Activated T-helper 2 cell treated with anti-CD3 and anti-CD28 coated beads, Interferon-gamma antibody, Interleukin-2, Interleukin-4, amounts not matched to agents 10 μg/mL and 5 μg/mL and 100 μg/mL, durations not matched to agents 14 hours and 24 hours and 36 hours (primary cell): ENCODE measurements around the gene RER1. TPM values are rescaled to one million over a fixed set of nuclear protein-coding genes. Genes with fewer than 3 reads are reported as not detected.

ENCODE experiments used
- DNase-seq: peaks from one replicate; pipeline ENCODE4 v3.0.0; 2021; ENCODE audit warnings: low spot score
- H3K27ac Mint-ChIP-seq: one replicate; pipeline ENCODE4 v1.8.0; 2021; ENCODE audit warnings: mixed read lengths
- H3K27me3 Mint-ChIP-seq: one replicate; pipeline ENCODE4 v1.8.0; 2021; ENCODE audit warnings: low read depth, mixed read lengths
- H3K36me3 Mint-ChIP-seq: one replicate; pipeline ENCODE4 v1.8.0; 2021; ENCODE audit warnings: low read depth, mixed read lengths
- H3K4me1 Mint-ChIP-seq: one replicate; pipeline ENCODE4 v1.8.0; 2021; ENCODE audit warnings: low read depth, mixed read lengths
- H3K4me3 Mint-ChIP-seq: one replicate; pipeline ENCODE4 v1.8.0; 2021; ENCODE audit warnings: low read depth, mild to moderate bottlenecking, moderate library complexity, mixed read lengths
- H3K9me3 Mint-ChIP-seq: one replicate; pipeline ENCODE4 v1.8.0; 2021; ENCODE audit warnings: mixed read lengths
- intact Hi-C: fragments of 100-400 bp; cut with micrococcal nuclease; formaldehyde crosslinking; loops from one replicate; pipeline ENCODE4 v1.15.1; 2023
- total RNA-seq: library from RNA; stranded (reverse); gene quantifications from 2 replicates; pipeline ENCODE4 v1.2.3, GENCODE V29; 2022

RER1 gene
- total RNA-seq, result 142 and 144 TPM in 2 replicates

- peak; percentile 99 for DNase-seq
- intact Hi-C loops, result loop anchor here (1.0 kb wide), 2 partner anchors 21 to 135 kb away; partner anchors contain the start of genes PANK4 and PEX10
- Mint-ChIP-seq H3K27ac (peak within 1 kb of the TSS; percentile 76), H3K27me3 (no peaks in the 10 kb centered on the region), H3K9me3 (no peaks in the 10 kb centered on the region), H3K4me1 (peaks cover 25% of the 10 kb centered on the region), H3K4me3 (peak within 1 kb of the TSS; percentile 84), H3K36me3 (peaks cover 36% of the 10 kb centered on the region)
Observed at GRCh38 chr1:2391041-2391930, at the start of gene RER1, which contains the start of gene MORN1. TSS of gene RER1 (plus strand) at chr1:2391841. CDS start at chr1:2395791, 3,950 bp downstream. TSS of gene MORN1 (minus strand) at chr1:2391554. CDS start at chr1:2391533, 21 bp downstream.

- H3K4me3 Mint-ChIP-seq, result no peak overlapping the region
- H3K36me3 Mint-ChIP-seq, result no peaks in the 10 kb centered on the region
- intact Hi-C loops, result no loop called here
- H3K9me3 Mint-ChIP-seq, result no peaks in the 10 kb centered on the region
- no peaks in the 10 kb centered on the region for H3K4me1 Mint-ChIP-seq
- DNase-seq, result no peak
- no peak overlapping the region for H3K27ac Mint-ChIP-seq
- H3K27me3 Mint-ChIP-seq, result no peaks in the 10 kb centered on the region
Observed at GRCh38 chr1:2342384-2343022, 49.1 kb upstream of the RER1 start.

- intact Hi-C loops, result no loop called here
- H3K27ac Mint-ChIP-seq, result no peak overlapping the region
- H3K4me1 Mint-ChIP-seq, result no peaks in the 10 kb centered on the region
- H3K27me3 Mint-ChIP-seq, result no peaks in the 10 kb centered on the region
- DNase-seq, result no peak
- no peaks in the 10 kb centered on the region for H3K36me3 Mint-ChIP-seq
- no peaks in the 10 kb centered on the region for H3K9me3 Mint-ChIP-seq
- H3K4me3 Mint-ChIP-seq, result no peak overlapping the region
Observed at GRCh38 chr1:2343023-2343935, 48.4 kb upstream of the RER1 start.

- Mint-ChIP-seq H3K27ac (no peak overlapping the region), H3K27me3 (no peaks in the 10 kb centered on the region), H3K4me3 (no peak overlapping the region), H3K36me3 (no peaks in the 10 kb centered on the region), H3K9me3 (no peaks in the 10 kb centered on the region), H3K4me1 (no peaks in the 10 kb centered on the region)
- intact Hi-C loops, result no loop called here
- no peak for DNase-seq
Observed at GRCh38 chr1:2344121-2344681, 47.4 kb upstream of the RER1 start.

GRCh38 chr1:2344744-2345296, 46.8 kb upstream of the RER1 start:
- intact Hi-C loops, result no loop called here
- no peaks in the 10 kb centered on the region for H3K4me1 Mint-ChIP-seq
- no peaks in the 10 kb centered on the region for H3K9me3 Mint-ChIP-seq
- no peaks in the 10 kb centered on the region for H3K27me3 Mint-ChIP-seq
- H3K27ac Mint-ChIP-seq, result no peak overlapping the region
- no peak overlapping the region for H3K4me3 Mint-ChIP-seq
- no peak for DNase-seq
- no peaks in the 10 kb centered on the region for H3K36me3 Mint-ChIP-seq

GRCh38 chr1:2345297-2346075, 46.2 kb upstream of the RER1 start:
- H3K9me3 Mint-ChIP-seq, result no peaks in the 10 kb centered on the region
- H3K36me3 Mint-ChIP-seq, result no peaks in the 10 kb centered on the region
- H3K4me3 Mint-ChIP-seq, result no peak overlapping the region
- H3K4me1 Mint-ChIP-seq, result no peaks in the 10 kb centered on the region
- H3K27ac Mint-ChIP-seq, result no peak overlapping the region
- no peak for DNase-seq
- intact Hi-C loops, result no loop called here
- H3K27me3 Mint-ChIP-seq, result no peaks in the 10 kb centered on the region

GRCh38 chr1:2346691-2347408, 44.8 kb upstream of the RER1 start:
- no peak for DNase-seq
- H3K27ac Mint-ChIP-seq, result no peak overlapping the region
- H3K27me3 Mint-ChIP-seq, result no peaks in the 10 kb centered on the region
- no peaks in the 10 kb centered on the region for H3K4me1 Mint-ChIP-seq
- no peaks in the 10 kb centered on the region for H3K36me3 Mint-ChIP-seq
- intact Hi-C loops, result no loop called here
- H3K4me3 Mint-ChIP-seq, result no peak overlapping the region
- H3K9me3 Mint-ChIP-seq, result no peaks in the 10 kb centered on the region

GRCh38 chr1:2347409-2347785, 44.2 kb upstream of the RER1 start:
- Mint-ChIP-seq H3K9me3 (no peaks in the 10 kb centered on the region), H3K4me3 (no peak overlapping the region), H3K27me3 (no peaks in the 10 kb centered on the region), H3K27ac (no peak overlapping the region), H3K36me3 (no peaks in the 10 kb centered on the region), H3K4me1 (no peaks in the 10 kb centered on the region)
- intact Hi-C loops, result no loop called here
- DNase-seq, result no peak

GRCh38 chr1:2347896-2348295, 43.7 kb upstream of the RER1 start:
- Mint-ChIP-seq H3K36me3 (no peaks in the 10 kb centered on the region), H3K4me3 (no peak overlapping the region), H3K4me1 (no peaks in the 10 kb centered on the region), H3K9me3 (no peaks in the 10 kb centered on the region), H3K27me3 (no peaks in the 10 kb centered on the region), H3K27ac (no peak overlapping the region)
- intact Hi-C loops, result no loop called here
- no peak for DNase-seq

GRCh38 chr1:2348346-2349325, 43.0 kb upstream of the RER1 start:
- H3K36me3 Mint-ChIP-seq, result no peaks in the 10 kb centered on the region
- no peaks in the 10 kb centered on the region for H3K27me3 Mint-ChIP-seq
- DNase-seq, result no peak
- H3K9me3 Mint-ChIP-seq, result no peaks in the 10 kb centered on the region
- no peak overlapping the region for H3K4me3 Mint-ChIP-seq
- intact Hi-C loops, result no loop called here
- no peak overlapping the region for H3K27ac Mint-ChIP-seq
- no peaks in the 10 kb centered on the region for H3K4me1 Mint-ChIP-seq
